HG03097 (cell line): ENCODE data around the gene OSTF1.
A peak's percentile ranks its signal among the peaks of the same experiment; 100 is the strongest.

ENCODE experiments used
- ATAC-seq: cut with Tn5 transposase; IDR thresholded peaks from one replicate; pipeline ENCODE4 v1.9.1; 2021; ENCODE audit not compliant: unreplicated experiment, low FRiP score

The OSTF1 gene, protein sequence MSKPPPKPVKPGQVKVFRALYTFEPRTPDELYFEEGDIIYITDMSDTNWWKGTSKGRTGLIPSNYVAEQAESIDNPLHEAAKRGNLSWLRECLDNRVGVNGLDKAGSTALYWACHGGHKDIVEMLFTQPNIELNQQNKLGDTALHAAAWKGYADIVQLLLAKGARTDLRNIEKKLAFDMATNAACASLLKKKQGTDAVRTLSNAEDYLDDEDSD

GRCh38 chr9:75087824-75088645 lies at the start of gene OSTF1, which contains the start of gene NMRK1:
TSS of gene OSTF1 (plus strand) at chr9:75088514. CDS start at chr9:75088693, 179 bp downstream.
TSS of gene NMRK1 (minus strand) at chr9:75088155. CDS start at chr9:75083115, 5,040 bp downstream.
- peak; percentile 92 for ATAC-seq

DNA sequence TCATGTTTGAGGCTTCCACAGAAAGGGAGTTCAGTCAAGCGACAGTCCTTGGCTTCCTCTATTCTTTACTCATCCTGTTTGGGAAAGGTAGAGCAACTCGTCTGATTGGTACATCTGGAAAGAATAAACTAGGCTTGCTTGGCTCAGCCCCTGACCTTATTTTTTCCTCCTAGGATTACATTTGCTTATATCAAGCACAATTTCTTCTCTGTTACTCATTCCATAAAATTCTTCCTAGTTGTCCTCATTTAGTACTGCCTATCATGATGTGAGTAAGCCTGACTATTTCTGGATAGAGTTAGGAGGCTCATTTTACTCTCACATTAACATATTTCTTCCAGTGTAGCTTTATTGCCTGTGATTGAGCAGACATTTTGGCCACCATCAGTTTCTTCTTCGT lies 49.3 kb upstream of the OSTF1 start:
- ATAC-seq, result no peak

DNA sequence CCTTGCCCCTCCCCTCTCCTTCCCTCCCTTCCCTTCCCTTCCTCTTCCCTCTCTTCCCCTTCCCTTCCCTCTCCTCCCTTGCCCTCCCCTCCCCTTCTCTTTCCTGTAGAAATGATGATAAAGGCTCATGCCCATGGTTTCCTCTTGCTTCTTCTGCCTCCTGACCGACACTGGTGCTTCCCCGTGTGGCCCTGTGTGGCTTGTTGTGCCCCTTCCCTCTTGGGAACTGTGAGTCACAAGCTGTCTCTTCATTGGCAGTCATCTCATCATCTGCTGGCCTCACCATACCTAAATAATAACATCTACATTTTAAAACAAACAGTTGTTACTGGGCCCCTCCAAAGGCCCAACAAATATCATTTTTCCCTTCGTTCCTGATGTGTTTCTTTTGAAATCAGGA lies 48.5 kb upstream of the OSTF1 start:
- no peak for ATAC-seq

- ATAC-seq, result no peak
These were observed 47.3 kb upstream of the OSTF1 start for GRCh38 chr9:75041041-75041440.

DNA sequence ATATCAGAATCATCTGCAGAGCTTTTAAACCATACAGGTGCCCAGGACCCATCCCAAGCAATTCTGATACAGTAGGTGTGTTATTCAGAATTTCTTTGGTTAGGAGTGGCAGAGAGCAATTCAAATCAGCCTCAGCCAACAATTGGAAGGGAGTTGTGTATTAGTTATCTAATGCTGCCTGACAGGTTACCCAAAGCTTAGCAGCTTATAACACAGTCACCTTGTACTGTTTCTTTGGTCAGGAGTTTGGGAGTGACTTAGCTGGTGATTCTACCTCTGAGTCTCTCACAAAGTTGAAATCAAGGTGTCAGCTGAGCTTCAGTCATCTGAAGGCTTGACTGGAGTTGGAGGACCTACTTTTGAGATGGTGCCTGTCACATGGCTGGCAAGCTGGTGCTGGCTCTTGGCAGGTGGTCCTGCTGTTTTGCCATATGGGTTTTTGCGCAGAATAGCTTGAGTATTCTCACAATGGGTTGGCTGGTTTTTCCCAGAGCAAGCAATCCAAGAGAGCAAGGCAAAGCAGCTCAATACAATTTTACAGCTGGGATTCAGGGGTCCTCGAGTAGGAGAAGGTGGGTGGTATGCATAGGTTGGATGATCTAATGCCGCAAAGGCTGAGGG lies 41.5 kb upstream of the OSTF1 start:
- ATAC-seq, result no peak

- ATAC-seq, result no peak
These were observed 40.8 kb upstream of the OSTF1 start for GRCh38 chr9:75047506-75047905.

- ATAC-seq, result no peak
These were observed 37.0 kb upstream of the OSTF1 start for GRCh38 chr9:75051285-75051684.

GRCh38 chr9:75053869-75054268 lies 34.4 kb upstream of the OSTF1 start:
- peak; percentile 93 for ATAC-seq

DNA sequence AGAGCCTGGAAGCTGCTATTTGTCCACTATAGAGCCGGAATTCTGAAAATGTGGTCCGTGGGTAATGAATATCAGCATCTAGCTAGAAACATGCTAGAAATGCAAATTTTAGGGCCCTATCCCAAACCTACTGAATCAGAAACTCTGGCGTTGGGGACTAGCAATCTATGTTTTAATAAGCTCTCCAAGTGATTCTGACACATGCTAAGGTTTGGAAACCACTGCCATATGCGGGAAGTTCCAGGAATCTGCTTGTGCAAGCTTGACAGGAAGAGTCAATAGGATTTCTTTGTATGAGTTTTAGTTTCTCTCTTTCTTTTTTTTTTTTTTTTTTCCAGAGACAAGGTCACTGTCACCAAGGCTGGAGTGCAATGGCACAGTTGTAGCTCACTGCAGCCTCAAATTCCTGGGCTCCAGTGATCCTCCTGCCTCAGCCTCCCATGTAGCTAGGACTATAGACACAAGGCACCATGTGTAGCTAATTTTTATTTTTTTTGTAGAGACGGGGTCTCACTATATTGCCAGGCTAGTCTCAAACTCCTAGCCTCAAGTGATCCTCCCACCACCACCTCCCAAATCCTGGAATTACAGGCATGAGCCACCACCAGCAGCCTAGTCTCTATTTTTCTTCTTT lies 33.8 kb upstream of the OSTF1 start:
- ATAC-seq, result no peak

- ATAC-seq, result no peak
These were observed 27.1 kb upstream of the OSTF1 start for GRCh38 chr9:75061169-75061568.

DNA sequence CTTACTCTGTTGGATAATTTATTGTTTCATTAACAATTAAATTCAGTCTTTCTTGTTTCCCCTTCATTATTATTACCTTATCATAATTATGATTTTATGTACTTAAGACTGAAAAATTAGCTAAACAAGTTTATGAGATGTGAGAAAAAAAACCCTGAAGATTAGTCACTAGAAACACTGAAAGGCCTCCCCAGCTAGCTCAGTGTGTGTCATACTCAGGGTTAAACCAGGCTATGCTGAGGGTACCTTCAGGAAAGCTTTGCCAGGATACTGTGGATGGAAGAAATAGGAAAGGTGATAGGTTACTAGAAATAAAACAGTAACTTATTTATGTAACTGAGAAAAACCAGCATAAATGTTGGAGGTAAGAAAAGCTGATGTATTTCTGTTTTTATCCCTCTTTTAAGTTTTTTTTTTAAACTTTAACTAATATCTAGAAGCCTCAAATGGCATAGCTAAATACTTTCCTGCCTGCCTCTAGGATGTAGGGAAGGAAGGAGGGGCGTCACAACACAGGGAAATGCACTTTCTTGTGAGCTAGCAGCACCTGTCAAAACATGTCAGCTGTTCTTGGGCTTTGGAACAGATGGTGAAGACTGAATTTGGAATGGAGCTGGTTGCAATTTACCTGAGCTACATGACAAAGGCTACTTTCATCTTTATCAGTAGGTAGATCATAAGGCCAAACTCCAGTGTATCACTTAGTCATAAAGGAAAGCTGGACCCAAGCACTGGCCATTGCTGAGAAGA lies 24.6 kb upstream of the OSTF1 start:
- no peak for ATAC-seq

- no peak for ATAC-seq
These were observed 23.8 kb upstream of the OSTF1 start for GRCh38 chr9:75064307-75065025.

DNA sequence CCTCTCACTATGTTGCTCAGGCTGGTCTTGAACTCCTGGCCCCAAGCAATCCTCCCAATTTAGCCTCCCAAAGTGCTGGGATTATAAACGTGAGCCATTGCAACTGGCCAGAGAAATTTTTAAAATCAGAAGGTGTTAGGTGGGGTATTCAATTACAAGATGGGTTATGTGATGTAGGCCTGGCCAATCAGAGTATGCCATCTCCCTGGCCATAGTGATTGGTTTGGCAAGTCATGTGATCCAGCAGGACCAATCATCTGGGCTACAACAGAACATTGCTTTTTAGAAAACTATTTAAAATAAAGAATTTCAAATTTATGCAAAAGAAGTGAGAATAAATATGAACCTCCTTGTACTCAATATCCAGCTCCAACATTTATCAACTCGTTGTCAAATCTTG lies 22.8 kb upstream of the OSTF1 start:
- ATAC-seq, result no peak

DNA sequence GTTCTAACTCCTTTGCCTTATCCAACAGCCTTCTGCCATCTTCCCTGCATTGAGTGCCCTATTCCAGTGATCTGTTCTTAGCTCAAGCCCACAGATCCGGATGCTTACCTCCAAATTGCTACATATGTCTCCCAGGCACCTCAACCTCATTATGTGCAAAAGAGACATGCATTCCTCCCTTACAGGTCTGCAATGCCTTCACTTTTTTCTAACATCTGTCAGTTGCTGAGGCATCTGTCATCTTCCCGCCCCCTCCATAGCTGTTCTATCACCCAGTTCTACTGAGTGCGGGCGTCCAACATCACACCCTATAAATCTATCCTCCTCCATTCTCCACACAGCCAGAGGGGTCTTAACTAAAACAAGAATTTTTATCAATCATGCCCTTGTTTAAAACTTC lies 20.4 kb upstream of the OSTF1 start:
- ATAC-seq, result no peak

DNA sequence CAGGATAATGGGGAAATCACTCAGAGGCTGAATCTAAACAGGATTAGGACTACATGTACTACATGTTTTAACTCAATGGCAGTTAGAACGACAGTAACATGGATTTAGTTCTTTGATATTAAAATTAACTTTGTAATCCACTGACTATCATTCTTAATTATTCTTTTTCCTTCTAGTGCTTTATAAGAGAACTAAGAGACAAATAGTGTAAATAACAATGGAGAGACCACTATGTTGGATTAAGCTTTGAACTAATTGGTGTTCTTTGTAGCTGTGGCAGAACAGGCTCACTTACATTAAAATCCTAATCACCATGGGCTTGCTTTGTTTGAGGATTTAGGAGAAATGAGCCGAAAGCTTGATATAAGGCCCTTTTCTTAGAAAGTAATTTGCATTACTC lies 19.1 kb upstream of the OSTF1 start:
- ATAC-seq, result no peak

GRCh38 chr9:75071530-75072122 lies 16.7 kb upstream of the OSTF1 start:
- ATAC-seq, result no peak

- ATAC-seq, result no peak
These were observed 15.4 kb upstream of the OSTF1 start for GRCh38 chr9:75072895-75073294.

DNA sequence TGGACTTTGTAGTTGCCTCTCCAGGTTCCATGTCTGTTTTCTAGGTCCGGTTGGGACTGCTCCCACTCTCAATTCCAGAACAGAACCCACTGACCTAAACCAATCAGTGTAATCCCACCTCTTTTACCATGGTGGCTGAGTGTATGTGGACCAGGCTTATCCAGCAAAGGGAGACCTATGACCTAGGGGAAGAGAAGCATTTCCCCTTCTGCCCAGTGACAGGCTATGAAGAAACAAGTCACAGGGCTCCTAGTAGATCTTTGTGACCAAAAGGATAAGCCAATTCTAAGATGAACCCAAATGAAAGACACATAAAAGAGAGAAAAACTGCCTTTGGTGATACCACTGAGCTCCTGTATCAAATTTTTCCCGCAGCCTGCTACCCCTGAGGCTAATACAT lies 6.7 kb upstream of the OSTF1 start:
- no peak for ATAC-seq

- no peak for ATAC-seq
These were observed 4.9 kb upstream of the OSTF1 start for GRCh38 chr9:75083188-75083970.
